Measurements from ENCODE around the gene WDFY2. TPM values are rescaled to one million over a fixed set of nuclear protein-coding genes. Genes with fewer than 3 reads are reported as not detected.

The WDFY2 gene
- polyA plus RNA-seq, 3 donors: 6.5 to 40.1 (median 9.1) TPM

DNA sequence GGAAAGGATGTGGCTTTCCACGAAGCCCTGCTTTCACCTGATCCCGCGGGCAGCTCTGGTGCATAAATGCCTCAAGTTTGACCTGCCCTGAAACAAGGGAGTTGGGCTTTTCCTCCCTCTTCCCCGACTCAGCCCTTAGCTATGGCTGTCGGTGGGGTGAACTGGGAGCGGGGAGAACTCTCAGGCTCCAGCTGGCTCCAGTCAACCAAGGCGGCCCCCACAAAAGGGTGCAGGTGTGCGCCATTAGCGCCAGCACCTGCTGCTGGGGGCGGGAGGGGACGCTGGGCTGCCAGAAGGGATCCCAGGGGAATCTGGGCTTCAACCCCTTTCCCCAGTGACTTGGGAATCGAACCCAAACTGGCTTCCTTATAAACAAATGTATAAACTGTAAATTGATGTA is 226.8 kb downstream of the WDFY2 start:
- H2AFZ ChIP-seq (ENCODE audit: insufficient read depth, low read depth, low read length, poor library complexity, severe bottlenecking): no peak overlapping the region
- H3K9me3 Mint-ChIP-seq: peaks cover 0 to 1% (median 0%) of the 10 kb centered on the region in 7 donors
- H3K27ac Mint-ChIP-seq: peak overlapping the region in 1 of 7 donors; percentile 11
- no peak overlapping the region for H3K9ac ChIP-seq (ENCODE audit: insufficient read depth, low read length, poor library complexity, severe bottlenecking)
- no peak overlapping the region for H3K4me3 ChIP-seq (replicated peaks in 1 of 3; ENCODE audit: low read depth in 2 of 3, low read length in 3 of 3)
- H4K20me1 ChIP-seq (ENCODE audit: insufficient read depth, low read length): no peaks in the 10 kb centered on the region
- no peak overlapping the region for H3K4me3 Mint-ChIP-seq
- no peak for DNase-seq
- no peak for TF ChIP-seq CTCF (IDR thresholded peaks at IDR 0.05)
- peaks cover 22 to 36% of the 10 kb centered on the region in 2 donors for H3K4me1 ChIP-seq (ENCODE audit: control insufficient read depth in 1 of 2, insufficient read depth in 2 of 2, low read length in 2 of 2)
- H3K27me3 ChIP-seq (ENCODE audit: control insufficient read depth in 2 of 2, insufficient read depth in 2 of 2, low read length in 2 of 2): no peaks in the 10 kb centered on the region
- no peak overlapping the region for H3K4me2 ChIP-seq (replicated peaks; ENCODE audit: extremely low read depth, low read length, poor library complexity, severe bottlenecking)
- H3K4me1 Mint-ChIP-seq: peaks cover 44% of the 10 kb centered on the region
- 74% methylated on average over 5 of the region's 12 CpGs for WGBS (ENCODE audit: insufficient coverage)
- H3K9me3 ChIP-seq (replicated peaks in 1 of 2; ENCODE audit: control insufficient read depth in 1 of 2, insufficient read depth in 1 of 2, low read length in 2 of 2): no peaks in the 10 kb centered on the region
- H3K36me3 ChIP-seq (replicated peaks in 1 of 2; ENCODE audit: control insufficient read depth in 1 of 2, insufficient read depth in 2 of 2, low read length in 2 of 2): no peaks in the 10 kb centered on the region
- H3K27me3 Mint-ChIP-seq (ENCODE audit: low read depth in 3 of 3): peaks cover 0 to 4% (median 4%) of the 10 kb centered on the region in 3 donors
- H3K79me2 ChIP-seq (ENCODE audit: insufficient read depth, low read length): no peaks in the 10 kb centered on the region
- intact Hi-C loops (cut with micrococcal nuclease): loop anchor here in 1 of 2 donors (5.0 kb wide), 1 partner anchor 36 kb away; the partner anchor contains the start of gene TMEM272
- H3K36me3 Mint-ChIP-seq: peaks cover 0 to 7% of the 10 kb centered on the region in 2 donors
- H3K27ac ChIP-seq (ENCODE audit: low read depth in 1 of 2, low read length in 2 of 2): no peak overlapping the region

DNA sequence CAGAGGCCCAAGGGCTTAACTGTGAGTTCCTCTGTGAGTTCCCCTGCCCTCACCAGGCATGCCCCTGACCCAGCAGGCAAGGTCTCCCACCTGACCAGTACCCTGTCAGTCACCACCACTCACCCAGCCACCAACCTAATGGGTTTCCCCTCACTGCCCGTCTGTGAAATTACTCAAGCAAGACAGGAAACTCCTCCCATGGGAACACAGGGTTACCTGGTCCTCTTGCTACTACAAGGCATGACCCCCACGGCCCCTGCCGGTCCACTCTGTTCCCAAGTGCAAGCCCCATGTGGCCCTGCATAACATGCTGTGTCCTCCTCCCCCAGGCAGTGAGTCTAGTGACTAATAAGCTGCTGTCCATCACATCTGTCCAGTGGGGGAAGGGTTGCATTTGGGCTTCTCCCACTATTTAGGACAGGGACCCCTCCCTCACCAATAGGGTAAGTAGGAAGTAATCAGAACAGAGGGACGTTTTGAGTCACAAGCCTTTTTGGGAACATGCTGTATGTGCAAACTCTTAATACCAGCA is 227.7 kb downstream of the WDFY2 start:
- peaks cover 0 to 7% of the 10 kb centered on the region in 2 donors for H3K36me3 Mint-ChIP-seq
- no peaks in the 10 kb centered on the region for H3K9me3 ChIP-seq (replicated peaks in 1 of 2; ENCODE audit: control insufficient read depth in 1 of 2, insufficient read depth in 1 of 2, low read length in 2 of 2)
- no peak overlapping the region for H3K27ac ChIP-seq (ENCODE audit: low read depth in 1 of 2, low read length in 2 of 2)
- DNase-seq: peak in 1 of 3 donors; percentile 90
- no peak overlapping the region for H3K4me3 ChIP-seq (replicated peaks in 1 of 3; ENCODE audit: low read depth in 2 of 3, low read length in 3 of 3)
- 57% methylated on average over 3 of the region's 4 CpGs for WGBS (ENCODE audit: insufficient coverage)
- no peaks in the 10 kb centered on the region for H3K36me3 ChIP-seq (replicated peaks in 1 of 2; ENCODE audit: control insufficient read depth in 1 of 2, insufficient read depth in 2 of 2, low read length in 2 of 2)
- peak overlapping the region in 3 of 7 donors; percentile 43 to 67 (median 50) for H3K27ac Mint-ChIP-seq
- no peak overlapping the region for H3K9ac ChIP-seq (ENCODE audit: insufficient read depth, low read length, poor library complexity, severe bottlenecking)
- no peaks in the 10 kb centered on the region for H3K79me2 ChIP-seq (ENCODE audit: insufficient read depth, low read length)
- intact Hi-C loops (cut with micrococcal nuclease): loop anchor here in 1 of 2 donors (5.0 kb wide), 1 partner anchor 35 kb away; the partner anchor contains the start of gene TMEM272
- peaks cover 45% of the 10 kb centered on the region for H3K4me1 Mint-ChIP-seq
- no peaks in the 10 kb centered on the region for H3K27me3 ChIP-seq (ENCODE audit: control insufficient read depth in 2 of 2, insufficient read depth in 2 of 2, low read length in 2 of 2)
- TF ChIP-seq CTCF (IDR thresholded peaks at IDR 0.05): no peak
- no peak overlapping the region for H2AFZ ChIP-seq (ENCODE audit: insufficient read depth, low read depth, low read length, poor library complexity, severe bottlenecking)
- H3K4me3 Mint-ChIP-seq: no peak overlapping the region
- peaks cover 0 to 1% (median 0%) of the 10 kb centered on the region in 7 donors for H3K9me3 Mint-ChIP-seq
- peaks cover 0 to 7% (median 6%) of the 10 kb centered on the region in 3 donors for H3K27me3 Mint-ChIP-seq (ENCODE audit: low read depth in 3 of 3)
- peaks cover 22 to 42% of the 10 kb centered on the region in 2 donors for H3K4me1 ChIP-seq (ENCODE audit: control insufficient read depth in 1 of 2, insufficient read depth in 2 of 2, low read length in 2 of 2)
- no peak overlapping the region for H3K4me2 ChIP-seq (replicated peaks; ENCODE audit: extremely low read depth, low read length, poor library complexity, severe bottlenecking)
- H4K20me1 ChIP-seq (ENCODE audit: insufficient read depth, low read length): no peaks in the 10 kb centered on the region
